ENCODE data around the gene COL7A1. TPM values are rescaled to one million over a fixed set of nuclear protein-coding genes. Genes with fewer than 3 reads are reported as not detected.
A peak's percentile ranks its signal among the peaks of the same experiment; 100 is the strongest.

The COL7A1 gene
- total and polyA plus RNA-seq, 2 of the 13 experiments (the other 11 are each of a cell fraction or from before 2014, with no cell fraction given) = 2.7 to 11.7 TPM

DNA sequence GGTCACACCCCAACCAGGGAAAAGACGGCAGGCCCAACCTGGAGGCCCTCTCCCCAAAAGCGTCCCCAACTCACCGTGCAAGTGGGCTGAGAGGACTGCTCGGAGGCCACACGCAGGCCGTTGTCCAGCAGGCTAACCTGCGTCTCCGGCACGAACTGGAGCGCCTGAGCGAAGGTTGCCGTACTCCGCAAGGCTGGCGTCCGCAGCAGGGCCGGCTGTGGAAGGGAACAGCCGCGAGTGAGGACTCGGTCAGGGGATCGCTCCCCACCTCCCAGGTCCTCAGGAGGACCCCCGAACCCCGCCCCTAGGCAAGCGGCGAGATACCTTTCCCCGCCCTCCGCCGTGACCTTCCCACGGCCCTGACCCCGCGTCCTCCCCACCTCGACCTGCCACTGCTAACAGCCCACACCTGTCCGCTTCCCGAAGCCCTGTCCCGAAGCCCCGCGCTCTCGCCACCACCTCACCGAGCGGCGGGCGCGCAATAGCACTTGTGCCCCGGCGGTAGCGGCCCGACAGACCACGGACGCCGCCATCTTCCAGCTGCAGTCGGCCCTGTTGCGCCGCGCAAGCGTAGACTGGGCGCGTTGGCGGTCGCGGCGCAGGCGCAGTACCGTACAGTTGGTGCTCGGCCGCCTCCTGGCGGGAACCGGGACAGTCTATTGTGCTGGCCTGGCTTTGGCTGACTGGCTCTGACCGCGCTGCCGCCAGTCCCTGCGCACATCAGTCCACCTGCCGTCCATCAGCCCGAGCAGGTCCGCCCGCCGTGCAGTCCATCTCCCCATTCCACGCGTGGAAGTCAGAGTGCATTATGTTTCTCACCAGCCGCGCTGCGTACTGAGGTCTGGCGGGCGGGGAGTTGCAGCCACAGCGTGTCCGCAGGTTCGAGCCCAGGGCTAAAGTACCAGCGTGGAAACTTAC, 14.2 kb upstream of the COL7A1 start, which contains the start of gene UQCRC1 (continued):
- peak; percentile 61; the same call in 1 of the 2 replicates for TF ChIP-seq CENPT (CRISPR knock-in tag; IDR thresholded peaks at IDR 0.05; ENCODE audit: low read depth)
- peak; percentile 56 for TF ChIP-seq ZNF451 (CRISPR knock-in tag; IDR thresholded peaks at IDR 0.05)
- peak; percentile 4; the same call in 1 of the 2 replicates for TF ChIP-seq SMC3 (IDR thresholded peaks at IDR 0.05; ENCODE audit: low read length)
- no peak for TF ChIP-seq TRIM24 (CRISPR knock-in tag; IDR thresholded peaks at IDR 0.05)
- TF ChIP-seq ZNF30 (CRISPR knock-in tag; IDR thresholded peaks at IDR 0.05) = no peak
- TF ChIP-seq, protein P1, sequence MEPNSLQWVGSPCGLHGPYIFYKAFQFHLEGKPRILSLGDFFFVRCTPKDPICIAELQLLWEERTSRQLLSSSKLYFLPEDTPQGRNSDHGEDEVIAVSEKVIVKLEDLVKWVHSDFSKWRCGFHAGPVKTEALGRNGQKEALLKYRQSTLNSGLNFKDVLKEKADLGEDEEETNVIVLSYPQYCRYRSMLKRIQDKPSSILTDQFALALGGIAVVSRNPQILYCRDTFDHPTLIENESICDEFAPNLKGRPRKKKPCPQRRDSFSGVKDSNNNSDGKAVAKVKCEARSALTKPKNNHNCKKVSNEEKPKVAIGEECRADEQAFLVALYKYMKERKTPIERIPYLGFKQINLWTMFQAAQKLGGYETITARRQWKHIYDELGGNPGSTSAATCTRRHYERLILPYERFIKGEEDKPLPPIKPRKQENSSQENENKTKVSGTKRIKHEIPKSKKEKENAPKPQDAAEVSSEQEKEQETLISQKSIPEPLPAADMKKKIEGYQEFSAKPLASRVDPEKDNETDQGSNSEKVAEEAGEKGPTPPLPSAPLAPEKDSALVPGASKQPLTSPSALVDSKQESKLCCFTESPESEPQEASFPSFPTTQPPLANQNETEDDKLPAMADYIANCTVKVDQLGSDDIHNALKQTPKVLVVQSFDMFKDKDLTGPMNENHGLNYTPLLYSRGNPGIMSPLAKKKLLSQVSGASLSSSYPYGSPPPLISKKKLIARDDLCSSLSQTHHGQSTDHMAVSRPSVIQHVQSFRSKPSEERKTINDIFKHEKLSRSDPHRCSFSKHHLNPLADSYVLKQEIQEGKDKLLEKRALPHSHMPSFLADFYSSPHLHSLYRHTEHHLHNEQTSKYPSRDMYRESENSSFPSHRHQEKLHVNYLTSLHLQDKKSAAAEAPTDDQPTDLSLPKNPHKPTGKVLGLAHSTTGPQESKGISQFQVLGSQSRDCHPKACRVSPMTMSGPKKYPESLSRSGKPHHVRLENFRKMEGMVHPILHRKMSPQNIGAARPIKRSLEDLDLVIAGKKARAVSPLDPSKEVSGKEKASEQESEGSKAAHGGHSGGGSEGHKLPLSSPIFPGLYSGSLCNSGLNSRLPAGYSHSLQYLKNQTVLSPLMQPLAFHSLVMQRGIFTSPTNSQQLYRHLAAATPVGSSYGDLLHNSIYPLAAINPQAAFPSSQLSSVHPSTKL (CRISPR knock-in tag; IDR thresholded peaks at IDR 0.05) = peak; percentile 30; the same call in 1 of the 2 replicates
- TF ChIP-seq NR1H2 (CRISPR knock-in tag; IDR thresholded peaks at IDR 0.05; ENCODE audit: borderline replicate concordance, low read depth) = no peak
- no peak for TF ChIP-seq ZNF33B (CRISPR knock-in tag; IDR thresholded peaks at IDR 0.05)
- TF ChIP-seq FOXJ3 (CRISPR knock-in tag; IDR thresholded peaks at IDR 0.05; ENCODE audit: borderline replicate concordance) = no peak
- peak; percentile 78 for TF ChIP-seq SAP130 (CRISPR knock-in tag; IDR thresholded peaks at IDR 0.05; ENCODE audit: low read depth)
- peak; percentile 58 for TF ChIP-seq ZNF138 (CRISPR knock-in tag; IDR thresholded peaks at IDR 0.05; ENCODE audit: low read depth)
- TF ChIP-seq SIN3B (IDR thresholded peaks at IDR 0.05; ENCODE audit: low read length) = peak; percentile 67; the same call in 1 of the 2 replicates
- peak; percentile 88; the same call in 1 of the 2 replicates for TF ChIP-seq ZNF501 (CRISPR knock-in tag; IDR thresholded peaks at IDR 0.05)
- no peak for TF ChIP-seq HMG20A (CRISPR knock-in tag; IDR thresholded peaks at IDR 0.05; ENCODE audit: borderline replicate concordance)
- TF ChIP-seq, protein P2, sequence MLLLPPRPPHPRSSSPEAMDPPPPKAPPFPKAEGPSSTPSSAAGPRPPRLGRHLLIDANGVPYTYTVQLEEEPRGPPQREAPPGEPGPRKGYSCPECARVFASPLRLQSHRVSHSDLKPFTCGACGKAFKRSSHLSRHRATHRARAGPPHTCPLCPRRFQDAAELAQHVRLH (CRISPR knock-in tag; IDR thresholded peaks at IDR 0.05; ENCODE audit: borderline replicate concordance, low read depth) = peak; percentile 63
- peak; percentile 99 for TF ChIP-seq ZNF776 (CRISPR knock-in tag; IDR thresholded peaks at IDR 0.05)
- TF ChIP-seq NCOA2 (CRISPR knock-in tag; IDR thresholded peaks at IDR 0.05) = no peak
- peak; percentile 88 for TF ChIP-seq POLR2AphosphoS5 (IDR thresholded peaks at IDR 0.05; ENCODE audit: low read depth, low read length)
- TF ChIP-seq ADNP (CRISPR knock-in tag; IDR thresholded peaks at IDR 0.05) = no peak; the same call in none of the 2 replicates
- TF ChIP-seq ZBTB8A (CRISPR knock-in tag; IDR thresholded peaks at IDR 0.05; ENCODE audit: borderline replicate concordance, low read depth) = 0 out of 2 replicates have a peak, but pooled peaks have one; percentile 65
- no peak for TF ChIP-seq ZNF326 (CRISPR knock-in tag; IDR thresholded peaks at IDR 0.05; ENCODE audit: borderline replicate concordance)
- TF ChIP-seq MBNL3 (CRISPR knock-in tag; conservative IDR thresholded peaks at IDR 0.05) = no peak
- no peak for TF ChIP-seq RFXANK (CRISPR knock-in tag; IDR thresholded peaks at IDR 0.05)
- no peak for TF ChIP-seq RBM39 (IDR thresholded peaks at IDR 0.05; ENCODE audit: low read depth, low read length, poor library complexity, severe bottlenecking)
- TF ChIP-seq SRY (CRISPR knock-in tag; IDR thresholded peaks at IDR 0.05) = peak; percentile 91
- TF ChIP-seq ZNF335 (CRISPR knock-in tag; IDR thresholded peaks at IDR 0.05) = no peak; the same call in 1 of the 2 replicates
- TF ChIP-seq ZNF180 (CRISPR knock-in tag; IDR thresholded peaks at IDR 0.05; ENCODE audit: borderline replicate concordance, low read depth) = no peak
- TF ChIP-seq ZNF772 (CRISPR knock-in tag; IDR thresholded peaks at IDR 0.05) = peak; percentile 97

Data from HepG2 (cell line).